GM08714 (cell line): ENCODE data around the gene HEATR3.

Source experiments
- H3K4me3 ChIP-seq: fragments of 200-500 bp; sonication (Bioruptor generic); 2 replicates; pipeline ENCODE4 v1.5.1; 2014; ENCODE audit warnings: mild to moderate bottlenecking, low read length, inconsistent platforms
- ZNF274 ChIP-seq: IDR thresholded peaks from 2 replicates; pipeline ENCODE4 v1.6.1; 2012; ENCODE audit warnings: mild to moderate bottlenecking, low read depth, low read length

The HEATR3 gene

DNA sequence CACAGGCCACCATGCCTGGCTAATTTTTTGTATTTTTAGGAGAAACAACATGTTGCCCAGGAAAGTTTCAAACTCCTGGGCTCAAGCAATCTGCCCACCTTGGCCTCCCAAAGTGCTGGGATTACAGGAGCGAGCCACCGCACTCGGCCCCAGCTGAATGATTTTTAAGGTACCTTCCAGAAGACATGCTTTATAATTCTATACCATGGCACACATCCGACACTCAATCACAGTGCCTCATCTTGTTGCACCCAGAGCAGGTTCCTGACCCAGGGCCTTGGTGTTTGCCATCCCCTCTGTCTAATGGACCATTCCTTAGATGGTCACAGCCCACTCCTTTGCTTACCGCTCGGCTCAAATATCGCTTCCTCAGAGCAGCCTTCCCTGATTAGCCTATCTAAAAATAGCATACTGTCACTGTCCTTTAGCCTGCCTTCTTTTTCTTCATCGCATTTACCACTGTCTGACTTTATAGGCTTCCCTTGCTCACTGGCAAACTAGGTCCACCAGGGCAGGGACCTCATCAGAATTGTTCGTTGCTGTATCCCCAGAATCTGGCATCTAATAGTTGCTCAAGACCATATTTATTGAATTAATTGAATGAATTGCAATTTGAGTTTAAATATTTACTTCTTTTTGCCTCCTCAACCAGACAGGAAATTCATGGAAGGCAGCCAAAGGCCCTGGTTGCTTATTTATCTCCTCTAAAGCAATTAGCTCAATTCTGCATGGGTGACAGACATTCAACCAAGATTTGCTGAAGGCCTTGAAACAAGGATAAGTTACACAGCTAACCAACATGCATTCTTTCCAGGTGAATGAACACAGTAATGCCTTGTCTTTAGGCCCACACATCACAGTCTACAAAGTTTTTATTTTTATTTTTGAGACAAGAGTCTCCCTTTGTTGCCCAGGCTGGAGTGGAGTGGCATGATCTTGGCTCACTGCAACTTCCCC, 81.0 kb downstream of the HEATR3 start:
- no peak overlapping the region for H3K4me3 ChIP-seq
- TF ChIP-seq ZNF274: no peak

GRCh38 chr16:50151322-50151721, 85.6 kb downstream of the HEATR3 start:
- no peak overlapping the region for H3K4me3 ChIP-seq
- TF ChIP-seq ZNF274: no peak

DNA sequence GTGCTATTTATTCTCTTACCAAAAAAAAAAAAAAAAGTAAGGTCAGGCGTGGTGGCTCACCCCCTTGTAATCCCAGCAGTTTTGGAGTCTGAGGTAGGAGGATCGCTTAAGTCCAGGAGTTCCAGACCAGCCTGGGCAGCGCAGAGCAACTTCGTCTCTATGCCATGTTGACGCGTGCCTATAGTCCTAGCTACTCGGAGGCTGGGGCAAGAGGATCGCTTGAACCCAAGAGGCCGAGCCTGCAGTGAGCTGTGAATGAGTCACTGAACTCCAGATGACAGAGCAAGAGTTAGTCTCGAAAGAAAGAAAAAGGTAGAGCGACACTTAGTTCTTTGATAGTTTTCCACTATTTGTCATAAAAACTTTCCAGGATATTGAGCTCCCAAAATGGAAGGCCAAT, 86.0 kb downstream of the HEATR3 start:
- no peak for TF ChIP-seq ZNF274
- H3K4me3 ChIP-seq: no peak overlapping the region

DNA sequence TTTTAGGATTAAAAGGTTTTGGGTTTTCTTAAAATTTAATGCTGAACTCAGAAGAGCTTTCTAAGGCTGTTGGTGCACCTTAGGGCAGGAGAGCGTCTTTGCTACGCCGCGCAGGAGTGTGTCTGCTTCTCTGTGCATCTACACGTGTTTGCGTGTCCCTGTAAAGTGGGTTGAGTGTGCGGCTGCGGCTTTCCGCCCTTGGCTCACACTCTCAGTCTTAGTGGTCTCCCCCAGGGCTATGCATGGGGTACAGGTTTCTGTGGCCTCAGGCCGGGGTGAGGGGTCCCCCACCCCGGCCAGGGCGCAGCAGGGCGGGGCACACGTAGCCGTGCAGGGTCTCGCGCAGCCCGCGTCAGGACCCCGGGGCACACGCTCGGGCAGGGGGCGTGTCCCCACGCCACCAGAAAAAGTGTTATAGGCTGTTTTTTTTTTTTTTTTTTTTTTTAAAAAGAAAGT, 86.6 kb downstream of the HEATR3 start:
- peak overlapping the region; percentile 88 for H3K4me3 ChIP-seq
- no peak for TF ChIP-seq ZNF274

- peak within 1 kb of the TSS; percentile 88 for H3K4me3 ChIP-seq
- TF ChIP-seq ZNF274: no peak
Observed at GRCh38 chr16:50152807-50153595, 87.2 kb downstream of the HEATR3 start, which contains the start of gene TENT4B. TSS of gene TENT4B (plus strand) at chr16:50153306. CDS start at chr16:50153622, 316 bp downstream.

- TF ChIP-seq ZNF274: no peak
- H3K4me3 ChIP-seq: peak overlapping the region; percentile 64
Observed at GRCh38 chr16:50153596-50154419, 88.0 kb downstream of the HEATR3 start.

DNA sequence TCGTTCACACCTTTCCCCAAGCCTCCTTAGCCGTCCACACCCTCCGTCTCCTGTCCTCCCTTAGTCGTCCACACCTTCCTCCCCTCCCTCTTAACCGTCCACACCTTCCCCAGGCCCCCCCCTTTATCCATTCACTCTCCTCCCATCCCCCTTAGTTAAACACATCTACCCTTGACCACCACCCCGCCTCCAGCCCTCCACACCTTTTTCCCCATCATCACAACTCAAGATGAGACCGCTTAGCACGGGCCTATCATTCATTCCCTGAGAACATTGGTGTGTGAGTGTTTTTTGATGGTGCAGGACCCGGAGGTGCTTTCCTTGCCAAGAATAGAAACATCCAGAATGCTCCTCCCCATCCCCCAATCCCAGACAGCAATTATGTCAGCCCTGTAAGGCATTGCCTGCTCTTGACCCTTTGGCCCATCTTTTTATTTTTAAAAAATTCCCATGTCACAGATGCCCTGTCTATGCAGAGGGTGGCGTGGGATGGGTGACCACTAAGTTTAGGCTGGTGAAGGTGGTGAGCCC, 88.7 kb downstream of the HEATR3 start:
- no peak for TF ChIP-seq ZNF274

GRCh38 chr16:50155925-50156324, 90.2 kb downstream of the HEATR3 start:
- no peak for TF ChIP-seq ZNF274
- peak overlapping the region; percentile 64; the same call in 1 of the 2 replicates for H3K4me3 ChIP-seq

More for the DNA sequence above, 88.7 kb downstream of the HEATR3 start:
- peak overlapping the region; percentile 64 for H3K4me3 ChIP-seq
